H9 (cell line): Measurements from ENCODE around the gene TDP2. TPM values are rescaled to one million over a fixed set of nuclear protein-coding genes. Genes with fewer than 3 reads are reported as not detected.

Experiments
- DNase-seq: peaks from one replicate; pipeline ENCODE4 v3.0.0-alpha.2; 2017
- H2AFZ ChIP-seq: one replicate; pipeline ENCODE4 v1.6.1; 2013; ENCODE audit warnings: mild to moderate bottlenecking, low read length, control low read depth, moderate library complexity
- H2AK5ac ChIP-seq: 2 replicates; pipeline ENCODE4 v1.6.1; 2013; ENCODE audit warnings: low read length, control low read depth, mixed read lengths; ENCODE audit not compliant: insufficient read length
- H2BK120ac ChIP-seq: one replicate; pipeline ENCODE4 v1.6.1; 2013; ENCODE audit warnings: low read depth, mild to moderate bottlenecking, low read length, control low read depth, inconsistent platforms; ENCODE audit not compliant: poor library complexity, severe bottlenecking
- H2BK12ac ChIP-seq: 2 replicates; pipeline ENCODE4 v1.6.1; 2013; ENCODE audit warnings: low read length, control low read depth, mixed read lengths, low read depth; ENCODE audit not compliant: insufficient read length
- H2BK15ac ChIP-seq: 2 replicates; pipeline ENCODE4 v1.6.1; 2013; ENCODE audit warnings: low read depth, low read length, control low read depth
- H2BK20ac ChIP-seq: one replicate; pipeline ENCODE4 v1.6.1; 2013; ENCODE audit warnings: low read depth, mild to moderate bottlenecking, low read length, control low read depth, inconsistent platforms; ENCODE audit not compliant: poor library complexity, severe bottlenecking
- H2BK5ac ChIP-seq: 2 replicates; pipeline ENCODE4 v1.6.1; 2013; ENCODE audit warnings: low read length, control low read depth, mixed read lengths; ENCODE audit not compliant: insufficient read length
- H3K14ac ChIP-seq: 2 replicates; pipeline ENCODE4 v1.6.1; 2013; ENCODE audit warnings: low read length, control low read depth; ENCODE audit not compliant: insufficient read depth
- H3K18ac ChIP-seq: 2 replicates; pipeline ENCODE4 v1.6.1; 2013; ENCODE audit warnings: low read depth, mild to moderate bottlenecking, mixed read lengths, low read length, control low read depth; ENCODE audit not compliant: insufficient read length
- H3K23ac ChIP-seq: 2 replicates; pipeline ENCODE4 v1.6.1; 2013; ENCODE audit warnings: low read length, control low read depth, mixed read lengths, low read depth; ENCODE audit not compliant: insufficient read length
- H3K23me2 ChIP-seq: 2 replicates; pipeline ENCODE4 v1.6.1; 2013; ENCODE audit warnings: low read depth, mild to moderate bottlenecking, mixed read lengths, low read length, control low read depth; ENCODE audit not compliant: insufficient read length, poor library complexity, severe bottlenecking
- H3K27ac ChIP-seq: 2 replicates; pipeline ENCODE4 v1.5.1; 2013; ENCODE audit warnings: low read length, control low read depth, mixed read lengths, low read depth; ENCODE audit not compliant: insufficient read length
- H3K27me3 ChIP-seq: 2 replicates; pipeline ENCODE4 v1.6.1; 2013; ENCODE audit warnings: low read length, control low read depth, inconsistent platforms; ENCODE audit not compliant: insufficient read depth
- H3K4ac ChIP-seq: 2 replicates; pipeline ENCODE4 v1.6.1; 2013; ENCODE audit warnings: low read depth, mild to moderate bottlenecking, control low read depth, inconsistent platforms, low read length, moderate library complexity
- H3K4me1 ChIP-seq: 2 replicates; pipeline ENCODE4 v1.6.1; 2013; ENCODE audit warnings: low read length, control low read depth, inconsistent platforms; ENCODE audit not compliant: insufficient read depth
- H3K4me2 ChIP-seq: 2 replicates; pipeline ENCODE4 v1.6.1; 2013; ENCODE audit warnings: low read length, control low read depth, mixed read lengths; ENCODE audit not compliant: insufficient read length, insufficient read depth
- H3K56ac ChIP-seq: 2 replicates; pipeline ENCODE4 v1.6.1; 2013; ENCODE audit warnings: low read depth, mild to moderate bottlenecking, mixed read lengths, low read length, control low read depth; ENCODE audit not compliant: insufficient read length
- H3K79me1 ChIP-seq: 2 replicates; pipeline ENCODE4 v1.6.1; 2013; ENCODE audit warnings: low read depth, mild to moderate bottlenecking, moderate library complexity, low read length, control low read depth, inconsistent platforms; ENCODE audit not compliant: insufficient read depth, poor library complexity, severe bottlenecking
- H3K79me2 ChIP-seq: 2 replicates; pipeline ENCODE4 v1.6.1; 2013; ENCODE audit warnings: low read length, control low read depth, inconsistent platforms; ENCODE audit not compliant: insufficient read depth
- H3K9ac ChIP-seq: 2 replicates; pipeline ENCODE4 v1.6.1; 2013; ENCODE audit warnings: low read length, control low read depth, mixed read lengths; ENCODE audit not compliant: insufficient read length; ENCODE audit errors: extremely low read depth
- H3K9me3 ChIP-seq: one replicate; pipeline ENCODE4 v1.6.1; 2013; ENCODE audit warnings: low read depth, low read length, inconsistent platforms; ENCODE audit not compliant: control insufficient read depth
- H3T11ph ChIP-seq: one replicate; pipeline ENCODE4 v1.6.1; 2013; ENCODE audit warnings: mild to moderate bottlenecking, low read length, control low read depth, inconsistent platforms
- H4K20me1 ChIP-seq: one replicate; pipeline ENCODE4 v1.6.1; 2013; ENCODE audit not compliant: control insufficient read depth, insufficient read length, insufficient read depth
- H4K5ac ChIP-seq: 2 replicates; pipeline ENCODE4 v1.6.1; 2013; ENCODE audit warnings: low read depth, mild to moderate bottlenecking, mixed read lengths, low read length, control low read depth; ENCODE audit not compliant: insufficient read length
- H4K8ac ChIP-seq: replicated peaks from 2 replicates; pipeline ENCODE4 v1.6.1; 2013; ENCODE audit warnings: low read length, control low read depth, mixed read lengths, low read depth; ENCODE audit not compliant: insufficient read length
- H4K91ac ChIP-seq: 2 replicates; pipeline ENCODE4 v1.6.1; 2013; ENCODE audit warnings: low read depth, mild to moderate bottlenecking, moderate library complexity, mixed read lengths, low read length, control low read depth; ENCODE audit not compliant: insufficient read length
- H3K27ac Mint-ChIP-seq, 3 experiments: 2 replicates in 2 of 3; 3 replicates in 1 of 3; pipeline ENCODE4 v1.8.0; 2020 to 2021; ENCODE audit warnings: mixed read lengths in 3 of 3, mild to moderate bottlenecking in 1 of 3, moderate library complexity in 1 of 3
- H3K27me3 Mint-ChIP-seq: 2 replicates; pipeline ENCODE4 v1.8.0; 2021; ENCODE audit warnings: low read depth, mild to moderate bottlenecking, moderate library complexity, mixed read lengths
- H3K36me3 Mint-ChIP-seq, 3 experiments: 2 replicates in 2 of 3; 3 replicates in 1 of 3; pipeline ENCODE4 v1.8.0; 2020 to 2021; ENCODE audit warnings: low read depth in 3 of 3, mixed read lengths in 3 of 3; ENCODE audit not compliant: insufficient read depth in 1 of 3
- H3K4me1 Mint-ChIP-seq, 2 experiments: 2 replicates each; pipeline ENCODE4 v1.8.0; 2020; ENCODE audit warnings: mixed read lengths in 2 of 2
- H3K4me3 Mint-ChIP-seq, 2 experiments: 2 replicates in 1 of 2; 3 replicates in 1 of 2; pipeline ENCODE4 v1.8.0; 2020 to 2021; ENCODE audit warnings: mild to moderate bottlenecking in 2 of 2, mixed read lengths in 2 of 2, moderate library complexity in 1 of 2
- H3K9me3 Mint-ChIP-seq, 2 experiments: 2 replicates in 1 of 2; 3 replicates in 1 of 2; pipeline ENCODE4 v1.8.0; 2020; ENCODE audit warnings: mild to moderate bottlenecking in 2 of 2, mixed read lengths in 2 of 2, moderate library complexity in 1 of 2
- CTCF ChIP-seq: fragments of 200-600 bp; sonication (generic); conservative IDR thresholded peaks from 3 replicates; pipeline ENCODE4 v1.8.0; 2021; ENCODE audit warnings: antibody characterized with exemption, mild to moderate bottlenecking
- whole genome bisulfite sequencing: extraction: QIAGEN DNeasy Blood & Tissue Kit; methylation state at CpG from one replicate; pipeline ENCODE4 v1.1.7; 2013; ENCODE audit warnings: missing lambda C conversion rate, low lambda C conversion rate, mixed read lengths; ENCODE audit not compliant: insufficient read length; ENCODE audit errors: extremely low coverage; 5-methylcytosine and 5-hydroxymethylcytosine counted together
- total RNA-seq: library from RNA; stranded (reverse); gene quantifications from 2 replicates; pipeline ENCODE4 v1.2.1, GENCODE V29; 2021

The TDP2 gene
- total RNA-seq, 1 experiment from 2014 or later: 55.6 TPM

- no CpG with 5 or more reads among the region's 2 CpGs for WGBS
- no peaks in the 10 kb centered on the region for H3K79me1 ChIP-seq
- no peaks in the 10 kb centered on the region for H4K20me1 ChIP-seq
- no peaks in the 10 kb centered on the region; the same call in 1 of the 2 replicates for H3K4me1 ChIP-seq
- H3K4me2 ChIP-seq: no peak overlapping the region
- no peak overlapping the region for H2BK15ac ChIP-seq
- no peak overlapping the region for H2AK5ac ChIP-seq
- Mint-ChIP-seq H3K27ac (peak overlapping the region in 1 of 3 experiments; percentile 8; a peak in 2 of 7 replicates), H3K9me3 (0 out of 5 replicates have a peak, but pooled peaks cover 0 to 2% of the 10 kb centered on the region in 2 experiments), H3K27me3 (no peaks in the 10 kb centered on the region), H3K36me3 (peaks cover 0 to 6% (median 0%) of the 10 kb centered on the region in 3 experiments; a peak in 2 of 7 replicates), H3K4me3 (peak overlapping the region in 1 of 2 experiments; percentile 4; a peak in 1 of 5 replicates), H3K4me1 (peaks cover 3 to 11% of the 10 kb centered on the region in 2 experiments; a peak in 3 of 4 replicates)
- H3K18ac ChIP-seq: no peak overlapping the region
- H2BK20ac ChIP-seq: no peak overlapping the region
- no peaks in the 10 kb centered on the region for H3K23me2 ChIP-seq
- H3K27me3 ChIP-seq: no peaks in the 10 kb centered on the region
- peak overlapping the region; percentile 73 for H2AFZ ChIP-seq
- no peak overlapping the region for H3K4ac ChIP-seq
- no peaks in the 10 kb centered on the region for H3K9me3 ChIP-seq
- H4K8ac ChIP-seq: no peak overlapping the region
- H3K27ac ChIP-seq: no peak overlapping the region
- no peak overlapping the region for H3K23ac ChIP-seq
- H3K14ac ChIP-seq: no peak overlapping the region
- no peak overlapping the region for H2BK12ac ChIP-seq
- no peak for TF ChIP-seq CTCF
- no peak overlapping the region for H4K91ac ChIP-seq
- H3K56ac ChIP-seq: no peak overlapping the region
- no peak overlapping the region for H4K5ac ChIP-seq
- no peak overlapping the region for H2BK120ac ChIP-seq
- DNase-seq: no peak
- no peaks in the 10 kb centered on the region for H3K79me2 ChIP-seq
- no peak overlapping the region for H2BK5ac ChIP-seq
- H3K9ac ChIP-seq: no peak overlapping the region
- H3T11ph ChIP-seq: no peak overlapping the region
These were observed 53.2 kb downstream of the TDP2 start for GRCh38 chr6:24613361-24614042.
